SH-SY5Y (cell line): ENCODE data around the gene AOAH.

Source experiments
- GATA2 ChIP-seq: IDR thresholded peaks from 2 replicates; pipeline ENCODE4 v1.6.1; 2011; ENCODE audit warnings: mild to moderate bottlenecking, low read depth, low read length
- GATA3 ChIP-seq: IDR thresholded peaks from 2 replicates; pipeline ENCODE4 v1.6.1; 2011; ENCODE audit warnings: low read depth, mild to moderate bottlenecking, low read length, moderate library complexity

AOAH gene

DNA sequence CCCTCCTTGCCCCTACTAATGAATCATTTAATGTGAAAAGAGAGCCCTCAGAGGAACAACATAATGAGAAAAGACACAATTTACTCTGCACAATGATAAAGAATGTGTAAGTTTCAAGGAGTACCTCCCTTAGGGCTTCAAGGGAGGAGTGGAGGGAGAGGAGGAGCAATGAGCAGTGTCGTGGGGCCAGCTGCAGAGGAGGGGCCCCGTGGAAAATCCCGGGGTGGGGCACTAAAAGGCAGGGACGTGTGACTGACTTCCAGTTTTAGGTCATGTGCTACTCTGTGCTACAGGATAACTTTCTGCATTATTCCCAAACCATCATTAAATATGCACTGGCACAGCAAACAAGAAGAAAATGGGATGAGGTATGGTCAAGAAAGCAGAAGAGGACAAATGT is 226.5 kb downstream of the AOAH start:
- TF ChIP-seq GATA2 (no peak), GATA3 (no peak)

DNA sequence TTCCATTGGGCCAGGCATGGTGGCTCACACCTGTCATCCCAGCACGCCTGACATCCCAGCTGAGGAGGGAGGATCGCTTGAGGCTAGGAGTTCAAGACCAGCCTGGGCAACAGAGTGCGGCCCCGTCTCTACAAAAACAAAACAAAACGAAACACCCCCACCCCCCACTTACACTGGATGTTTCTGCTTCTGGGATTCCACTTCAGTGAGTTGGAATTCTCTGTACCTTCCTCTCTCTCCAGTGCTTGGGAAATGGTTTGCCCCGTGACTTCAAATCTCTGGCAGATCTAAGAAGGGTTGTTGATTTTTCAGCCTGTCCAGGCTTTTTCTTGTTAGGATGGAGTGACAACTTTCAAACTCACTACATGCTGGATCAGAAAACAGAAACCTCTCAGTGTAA is 227.7 kb downstream of the AOAH start:
- TF ChIP-seq GATA3 (no peak), GATA2 (no peak)

DNA sequence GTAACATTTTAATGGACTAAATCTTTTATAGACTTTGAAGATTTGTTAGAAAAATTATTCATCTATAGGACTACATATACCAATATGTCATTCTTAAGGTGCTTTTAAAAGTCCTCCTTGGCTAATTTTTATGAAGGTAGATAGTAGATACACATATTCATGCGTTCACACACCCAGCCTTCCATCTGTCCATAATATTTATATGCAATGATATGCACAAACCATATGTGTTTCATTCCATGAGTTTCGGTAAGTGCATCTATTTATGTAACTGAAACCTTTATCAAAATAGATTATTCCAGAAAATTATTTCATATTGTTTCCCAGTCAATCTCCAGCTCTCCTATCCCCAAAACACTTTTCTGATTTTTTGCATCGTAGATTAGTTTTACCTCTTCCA is 233.0 kb downstream of the AOAH start:
- TF ChIP-seq GATA3 = no peak
- TF ChIP-seq GATA2 = no peak

DNA sequence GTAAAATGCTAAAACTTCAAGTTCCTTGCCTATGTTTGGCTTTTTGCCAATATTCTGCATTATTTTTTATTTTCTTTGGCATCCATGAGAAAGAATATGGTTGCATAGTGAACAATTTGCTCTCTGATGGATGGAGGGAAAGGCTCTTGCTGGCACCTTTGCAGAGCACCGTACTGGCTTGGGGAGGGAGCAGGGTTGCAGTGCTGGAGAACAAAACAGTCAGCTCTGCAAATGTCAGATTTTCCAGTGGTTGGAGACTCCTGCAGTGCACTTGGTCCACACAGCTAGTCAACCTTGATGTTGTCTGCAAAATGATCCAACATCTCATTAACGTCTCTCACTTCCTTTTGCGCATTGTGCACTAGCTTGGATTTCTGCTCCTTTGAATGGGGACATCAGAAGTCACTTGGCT is 233.9 kb downstream of the AOAH start:
- no peak for TF ChIP-seq GATA2
- TF ChIP-seq GATA3 = no peak

DNA sequence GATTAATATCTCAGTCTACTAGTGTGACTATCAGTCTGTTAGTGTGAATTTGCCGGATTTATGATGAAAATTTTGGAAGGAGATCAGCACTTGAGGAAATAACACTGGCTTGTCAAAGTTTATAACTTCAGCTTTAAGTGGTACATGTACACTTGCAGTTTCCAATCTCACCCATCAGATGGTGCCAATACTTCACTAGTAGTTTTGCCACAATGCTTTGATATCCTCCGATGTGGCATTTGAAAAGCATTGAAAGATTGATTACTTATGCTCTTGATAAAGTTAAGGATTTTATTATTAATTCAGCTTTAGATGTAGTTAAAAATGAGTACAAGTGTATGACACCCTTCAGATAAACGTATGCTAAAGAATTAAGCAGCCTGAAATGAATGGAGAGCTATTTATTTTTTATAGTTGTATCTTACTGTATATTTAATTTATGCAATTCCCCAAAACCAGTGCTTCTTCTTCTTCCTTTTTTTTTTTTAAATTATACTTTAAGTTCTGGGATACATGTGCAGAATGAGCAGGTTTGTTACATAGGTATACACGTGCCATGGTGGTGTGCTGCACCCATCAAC is 236.4 kb downstream of the AOAH start:
- TF ChIP-seq GATA2 (no peak), GATA3 (no peak)

DNA sequence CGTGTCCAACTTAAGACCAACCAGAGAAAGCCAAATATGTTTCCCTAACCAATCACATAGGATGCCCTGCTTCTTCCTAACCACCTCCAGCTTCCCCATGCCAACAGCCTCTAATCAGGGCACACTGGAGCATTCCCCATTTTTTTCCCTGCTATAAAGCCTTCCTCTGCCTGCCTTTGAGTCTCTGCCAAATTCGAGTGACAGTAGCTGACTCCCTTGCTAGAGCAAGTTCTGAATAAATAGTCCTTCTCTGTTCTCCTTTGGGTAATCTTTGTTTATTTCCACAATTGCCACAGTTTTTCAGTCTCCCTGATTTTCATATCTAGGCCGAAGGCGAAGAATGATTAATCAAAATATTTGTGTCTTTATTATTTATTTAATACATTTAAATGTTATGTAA is 238.0 kb downstream of the AOAH start:
- TF ChIP-seq GATA3 (no peak), GATA2 (no peak)

DNA sequence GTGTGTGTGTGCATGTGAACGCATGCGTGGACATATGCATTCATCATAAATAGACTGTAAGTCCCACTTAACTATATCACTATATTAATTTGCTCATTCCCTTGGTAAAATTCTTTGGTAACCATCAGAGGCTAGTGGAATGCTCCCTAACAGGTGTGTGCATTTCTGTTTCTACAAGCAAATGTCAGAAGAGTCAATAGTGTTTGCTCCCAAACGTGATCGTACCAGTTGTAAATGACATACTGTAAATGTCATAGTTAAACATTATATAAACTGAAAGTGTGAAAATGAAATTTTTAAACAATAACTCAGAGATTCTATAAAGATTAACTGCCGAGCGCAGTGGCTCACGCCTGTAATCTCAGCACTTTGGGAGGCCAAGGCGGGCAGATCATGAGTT is 240.0 kb downstream of the AOAH start:
- TF ChIP-seq GATA2 (no peak), GATA3 (no peak)

DNA sequence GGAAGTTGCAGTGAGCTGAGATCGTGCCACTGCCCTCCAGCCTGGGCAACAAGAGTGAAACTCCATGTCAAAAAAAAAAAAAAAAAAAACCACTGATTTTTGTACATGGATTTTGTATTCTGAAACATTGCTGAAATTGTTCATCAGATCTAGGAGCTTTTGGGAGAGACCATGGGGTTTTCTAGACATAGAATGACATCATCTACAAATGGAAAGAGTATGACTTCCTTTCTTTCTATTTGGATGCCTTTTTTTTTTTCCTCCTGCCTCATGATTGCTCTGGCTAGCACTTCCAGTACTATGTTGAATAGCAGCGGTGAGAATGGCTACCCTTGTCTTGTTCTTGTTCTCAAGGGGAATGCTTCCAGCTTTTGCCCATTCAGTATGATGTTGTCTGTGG is 245.5 kb downstream of the AOAH start:
- TF ChIP-seq GATA2 (no peak), GATA3 (no peak)

DNA sequence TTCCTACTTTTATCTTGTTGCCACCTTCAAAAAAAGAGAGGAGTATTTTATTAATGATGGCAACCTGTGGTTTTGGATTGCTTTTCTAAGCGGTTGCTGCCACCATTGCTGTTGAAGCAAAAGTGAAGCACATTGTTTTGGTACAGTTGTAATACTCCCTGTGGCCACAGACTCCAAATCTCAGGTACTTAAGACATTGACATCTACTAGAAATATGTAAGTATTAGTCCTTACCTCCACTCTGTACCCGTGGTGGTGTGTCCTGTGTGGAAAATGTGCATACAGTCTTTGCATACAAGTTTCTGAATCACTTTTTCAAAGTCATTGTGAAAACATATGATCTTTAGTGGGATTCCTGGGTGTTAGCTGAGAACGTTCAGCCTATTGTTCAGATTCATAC is 248.9 kb downstream of the AOAH start:
- TF ChIP-seq GATA3 (no peak), GATA2 (no peak)

DNA sequence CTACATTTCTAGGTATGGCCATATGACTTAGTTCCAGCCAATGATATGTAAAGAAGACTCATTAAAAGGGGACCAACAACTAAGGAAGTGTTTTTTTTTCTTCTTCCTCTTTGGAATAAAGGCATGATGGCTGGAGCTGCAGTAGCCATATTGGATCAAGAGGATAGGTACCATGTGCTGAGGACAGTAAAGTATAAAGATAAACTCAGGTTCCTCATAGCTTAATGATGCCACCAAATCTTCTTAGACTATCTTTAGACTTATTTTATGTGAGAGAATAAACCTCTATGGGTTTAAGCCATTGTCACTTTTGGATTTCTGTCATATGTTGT is 249.3 kb downstream of the AOAH start:
- TF ChIP-seq GATA3 (no peak), GATA2 (no peak)

DNA sequence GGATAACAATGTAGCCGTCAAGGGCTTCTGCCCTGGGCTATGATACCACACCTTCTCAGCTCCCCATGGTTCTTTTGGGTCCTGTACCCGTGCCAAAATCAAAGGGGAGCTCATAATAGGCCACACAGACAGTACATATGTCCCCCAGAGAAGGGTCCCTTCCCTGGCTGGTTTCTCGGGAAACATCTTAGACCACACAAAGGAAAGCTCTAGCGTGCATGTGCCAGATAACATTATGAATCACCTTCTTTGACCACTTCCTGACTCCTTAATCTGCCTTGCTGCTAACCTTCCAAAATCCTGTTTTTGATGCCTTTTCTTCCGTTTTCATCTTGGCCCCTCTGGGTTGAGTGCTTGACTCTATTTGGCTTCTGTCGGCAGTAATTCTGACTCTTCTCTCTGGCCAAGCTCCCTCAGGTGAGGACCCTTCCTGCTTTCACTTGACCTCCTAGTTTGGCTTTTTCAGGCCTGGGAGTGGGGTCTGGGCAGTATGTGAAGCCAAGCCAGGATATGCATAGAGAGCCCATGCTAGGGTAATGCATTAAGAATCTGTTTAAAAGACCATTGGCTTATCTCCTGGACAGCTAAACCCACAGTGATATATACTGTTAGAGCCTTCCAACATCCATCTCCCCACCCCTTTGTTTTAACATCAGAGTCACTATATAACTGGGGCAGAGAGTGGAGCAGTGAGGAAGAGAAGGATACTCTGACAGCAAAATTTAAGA is 249.8 kb downstream of the AOAH start:
- no peak for TF ChIP-seq GATA2
- no peak for TF ChIP-seq GATA3

DNA sequence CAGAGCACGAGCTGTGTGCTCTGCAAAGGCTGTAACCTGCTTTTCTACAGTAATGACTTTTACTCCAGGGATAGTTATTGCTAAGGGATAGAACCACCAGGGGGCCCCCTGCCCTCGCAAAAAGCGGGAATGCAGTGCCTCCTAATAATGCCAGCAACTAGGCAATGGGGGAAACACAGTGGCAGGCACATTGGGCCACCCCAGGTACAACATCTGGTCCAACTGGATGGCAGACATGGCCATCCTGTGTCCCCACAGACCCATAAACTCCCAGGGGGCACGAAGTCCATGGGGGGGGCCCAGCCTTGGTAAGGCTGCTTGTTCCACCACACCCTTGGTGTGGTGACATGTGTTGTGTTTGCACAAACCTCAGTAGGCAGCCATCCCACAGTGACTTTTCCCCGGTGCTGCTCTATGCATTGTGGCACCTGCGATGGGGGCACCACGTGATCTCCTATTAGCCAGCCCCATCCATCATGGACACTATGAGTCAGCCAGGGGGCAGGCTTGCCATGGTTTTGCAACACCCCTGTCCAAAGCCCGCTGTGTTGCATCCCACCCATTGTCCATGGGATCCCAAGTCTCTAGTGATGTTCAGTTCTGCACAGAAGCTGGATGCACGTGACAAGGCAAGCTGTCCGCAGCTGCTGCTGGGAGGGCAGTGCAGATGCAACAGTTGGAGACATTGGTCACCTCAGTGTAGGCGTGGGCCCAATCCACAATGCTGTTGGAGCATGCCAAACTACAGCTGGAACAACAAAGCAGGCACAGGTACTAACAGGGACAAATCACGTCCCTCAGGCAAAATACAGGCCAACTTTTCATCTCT is 250.6 kb downstream of the AOAH start:
- no peak for TF ChIP-seq GATA3
- no peak for TF ChIP-seq GATA2

DNA sequence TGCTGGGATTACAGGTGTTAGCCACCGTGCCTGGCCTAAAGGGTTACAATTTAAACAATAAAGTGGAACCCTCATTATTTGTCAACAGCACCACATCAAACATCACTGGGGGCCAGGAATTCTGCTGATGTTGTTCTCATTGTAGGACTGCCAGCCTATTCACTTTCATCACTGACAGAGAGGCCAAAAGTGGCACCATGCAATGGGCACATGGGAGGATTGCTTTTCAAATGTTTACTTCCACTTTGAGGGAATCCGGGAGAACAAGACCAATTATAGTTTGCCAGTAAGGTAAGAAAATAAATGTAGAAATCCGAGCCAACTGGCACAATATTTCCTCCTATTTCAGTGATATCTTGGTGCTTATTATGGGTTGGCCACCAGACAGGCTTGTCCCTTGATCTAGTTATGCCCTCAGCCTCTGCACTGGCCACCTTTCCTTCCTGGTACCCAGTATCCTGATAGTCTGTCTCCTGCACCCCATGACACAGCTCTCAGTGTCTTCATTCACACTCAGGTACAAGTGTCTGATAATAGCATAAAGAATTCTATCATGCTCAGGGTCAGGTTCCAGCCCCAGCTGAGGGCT is 252.1 kb downstream of the AOAH start:
- no peak for TF ChIP-seq GATA2
- TF ChIP-seq GATA3 = no peak

DNA sequence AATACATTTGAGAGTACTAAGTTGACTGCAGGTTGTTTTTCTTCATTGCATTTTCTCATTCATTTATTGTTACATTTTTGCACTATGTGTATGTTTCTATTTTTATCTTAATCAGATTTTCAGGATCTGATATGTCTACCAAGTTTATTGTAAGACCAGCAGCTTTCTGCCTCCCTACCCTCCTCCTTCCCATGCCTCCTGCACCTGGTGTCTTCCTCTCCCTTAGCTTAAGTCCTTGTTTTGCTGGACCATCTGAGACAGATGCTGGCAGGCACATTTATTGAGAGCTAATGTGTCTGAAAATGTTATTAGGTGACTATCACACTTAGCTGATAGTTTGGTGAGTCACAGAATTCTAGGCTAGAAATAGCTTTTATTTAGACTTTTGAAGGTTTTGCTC is 255.1 kb downstream of the AOAH start:
- TF ChIP-seq GATA3 = no peak
- TF ChIP-seq GATA2 = no peak

DNA sequence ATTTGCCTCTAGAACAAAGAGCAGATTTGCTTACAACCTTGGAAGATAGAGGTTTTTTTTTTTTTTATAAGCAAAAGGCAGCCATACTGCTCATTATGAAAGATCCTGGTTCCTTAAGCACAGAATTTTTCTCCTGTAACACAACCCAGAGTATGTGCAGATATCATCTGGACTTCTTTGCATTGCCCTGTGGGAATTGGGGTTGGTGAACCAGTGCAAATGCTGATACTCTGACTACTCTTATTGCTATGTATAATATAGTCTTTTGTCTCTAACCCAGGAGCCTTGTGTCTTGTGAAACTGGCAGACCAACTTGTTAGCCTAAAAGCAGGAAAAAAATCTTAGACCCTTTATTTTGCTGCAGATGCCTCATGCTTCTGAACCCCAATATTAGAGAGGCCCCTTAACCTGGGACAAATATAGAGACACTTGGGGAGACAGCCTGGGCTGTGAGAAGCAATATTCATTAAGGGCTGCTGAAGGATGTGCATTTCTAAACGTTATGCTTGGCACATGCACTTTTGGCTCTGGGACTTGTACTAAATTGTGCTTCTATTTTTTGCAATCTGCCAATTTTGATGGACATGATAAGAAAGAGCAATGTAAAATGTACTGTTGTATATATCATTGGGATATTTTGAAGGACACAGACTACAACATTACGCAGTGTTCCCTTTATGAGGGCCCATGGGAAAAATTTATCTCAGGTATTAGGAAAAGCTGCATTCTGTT is 255.8 kb downstream of the AOAH start:
- TF ChIP-seq GATA2 = peak; percentile 62
- TF ChIP-seq GATA3 = peak; percentile 55
